Head of caudate nucleus (tissue), 42 donors: ENCODE results near the gene TMEM117.
"Not testable (repeated sequence)": the region's sequence is repeated elsewhere in the genome, so short reads cannot be mapped to it uniquely, and the experiment has no call there.

Experiments
- DNase-seq, 42 donors: peaks; one replicate each; pipeline versions ENCODE4 v3.0.0 to v3.0.0-alpha.2; 2020 to 2021; ENCODE audit warnings: mixed read lengths in 7 of 42
- intact Hi-C: fragments of 100-400 bp; cut with DNase I; formaldehyde crosslinking; loops from one replicate; pipeline ENCODE4 v1.15.0; 2022

The TMEM117 gene

GRCh38 chr12:43835264-43835655 is 621 bp upstream of the TMEM117 start:
- no peak for DNase-seq
- intact Hi-C loops, result no loop called here

- intact Hi-C loops, result no loop called here
- peak in 8 of 42 donors; percentile 3 to 46 (median 23) for DNase-seq
Measured at GRCh38 chr12:43836475-43836989, 651 bp downstream of the TMEM117 start.

GRCh38 chr12:43840338-43840737 is 4.5 kb downstream of the TMEM117 start:
- no peak for DNase-seq
- intact Hi-C loops, result no loop called here

GRCh38 chr12:43841253-43841652 is 5.4 kb downstream of the TMEM117 start:
- no peak for DNase-seq
- intact Hi-C loops, result no loop called here

- DNase-seq, result no peak
- intact Hi-C loops, result no loop called here
Measured at GRCh38 chr12:43842259-43842658, 6.4 kb downstream of the TMEM117 start.

- DNase-seq, intact Hi-C loops: not testable (repeated sequence)
Measured at GRCh38 chr12:43847425-43848225, 11.7 kb downstream of the TMEM117 start.

- intact Hi-C loops, result no loop called here
- DNase-seq, result no peak
Measured at GRCh38 chr12:43848226-43848507, 12.3 kb downstream of the TMEM117 start.

- intact Hi-C loops, result no loop called here
Measured at GRCh38 chr12:43848786-43849185, 12.9 kb downstream of the TMEM117 start.

GRCh38 chr12:43852744-43853143 is 16.9 kb downstream of the TMEM117 start:
- DNase-seq, result no peak
- intact Hi-C loops, result no loop called here

More at GRCh38 chr12:43848786-43849185, 12.9 kb downstream of the TMEM117 start:
- no peak for DNase-seq

- intact Hi-C loops, result no loop called here
- DNase-seq, result no peak
Measured at GRCh38 chr12:43856972-43857371, 21.1 kb downstream of the TMEM117 start.

- intact Hi-C loops, result no loop called here
- no peak for DNase-seq
Measured at GRCh38 chr12:43858096-43858495, 22.2 kb downstream of the TMEM117 start.

GRCh38 chr12:43858991-43859390 is 23.1 kb downstream of the TMEM117 start:
- no peak for DNase-seq
- intact Hi-C loops, result no loop called here

- intact Hi-C loops, result no loop called here
- no peak for DNase-seq
Measured at GRCh38 chr12:43861015-43861839, 25.3 kb downstream of the TMEM117 start.

- intact Hi-C loops, result no loop called here
- DNase-seq, result no peak
Measured at GRCh38 chr12:43861840-43862150, 25.9 kb downstream of the TMEM117 start.

GRCh38 chr12:43863770-43864366 is 28.0 kb downstream of the TMEM117 start:
- intact Hi-C loops, result no loop called here
- no peak for DNase-seq

GRCh38 chr12:43864557-43864956 is 28.7 kb downstream of the TMEM117 start:
- DNase-seq, intact Hi-C loops: not testable (repeated sequence)

GRCh38 chr12:43869184-43869583 is 33.3 kb downstream of the TMEM117 start:
- no peak for DNase-seq
- intact Hi-C loops, result no loop called here

GRCh38 chr12:43869765-43870164 is 33.9 kb downstream of the TMEM117 start:
- intact Hi-C loops, result not testable (repeated sequence)

GRCh38 chr12:43871258-43871657 is 35.4 kb downstream of the TMEM117 start:
- DNase-seq, intact Hi-C loops: not testable (repeated sequence)

More at GRCh38 chr12:43869765-43870164, 33.9 kb downstream of the TMEM117 start:
- DNase-seq, result not testable (repeated sequence)

- intact Hi-C loops, result no loop called here
- no peak for DNase-seq
Measured at GRCh38 chr12:43872396-43872795, 36.5 kb downstream of the TMEM117 start.
